ENCODE results near the gene ECE1.

ECE1 gene

GRCh38 chr1:21258331-21259134 is 31.7 kb downstream of the ECE1 start:
- TF ChIP-seq CTCF (conservative IDR thresholded peaks at IDR 0.05; ENCODE audit: low read length) (no peak), EZH2phosphoT487 (IDR thresholded peaks at IDR 0.05; ENCODE audit: borderline replicate concordance) (no peak)
- Histone ChIP-seq H3K79me2 (ENCODE audit: insufficient read depth, low read length) (no peaks in the 10 kb centered on the region), H3K9me2 (replicated peaks; ENCODE audit: low read depth, low read length) (no peaks in the 10 kb centered on the region), H3K4me3 (ENCODE audit: low read length, poor library complexity, severe bottlenecking) (no peak overlapping the region), H3K4me2 (ENCODE audit: low read depth, low read length, poor library complexity, severe bottlenecking) (no peak overlapping the region), H3K36me3 (ENCODE audit: insufficient read depth, low read length) (no peaks in the 10 kb centered on the region), H4K20me1 (ENCODE audit: insufficient read depth, low read length, poor library complexity, severe bottlenecking) (no peaks in the 10 kb centered on the region), H2AFZ (ENCODE audit: low read length) (no peak overlapping the region), H3K27me3 (ENCODE audit: insufficient read depth, low read length, poor library complexity, severe bottlenecking) (no peaks in the 10 kb centered on the region), H3K9me3 (ENCODE audit: insufficient read depth, low read depth, low read length) (no peaks in the 10 kb centered on the region), H3F3A (ENCODE audit: low read depth) (no peaks in the 10 kb centered on the region), H3K4me1 (ENCODE audit: insufficient read depth, low read length, poor library complexity, severe bottlenecking) (peaks cover 3% of the 10 kb centered on the region), H3K9ac (ENCODE audit: low read depth, low read length, poor library complexity, severe bottlenecking) (no peak overlapping the region)

GRCh38 chr1:21257431-21258135 is 32.7 kb downstream of the ECE1 start:
- Histone ChIP-seq H2AFZ (ENCODE audit: low read length) (no peak overlapping the region), H3K79me2 (ENCODE audit: insufficient read depth, low read length) (no peaks in the 10 kb centered on the region), H3K9me3 (ENCODE audit: insufficient read depth, low read depth, low read length) (no peaks in the 10 kb centered on the region), H3K36me3 (ENCODE audit: insufficient read depth, low read length) (no peaks in the 10 kb centered on the region), H3K9me2 (replicated peaks; ENCODE audit: low read depth, low read length) (no peaks in the 10 kb centered on the region), H3F3A (ENCODE audit: low read depth) (no peaks in the 10 kb centered on the region), H3K4me2 (ENCODE audit: low read depth, low read length, poor library complexity, severe bottlenecking) (no peak overlapping the region), H3K27me3 (ENCODE audit: insufficient read depth, low read length, poor library complexity, severe bottlenecking) (no peaks in the 10 kb centered on the region), H3K9ac (ENCODE audit: low read depth, low read length, poor library complexity, severe bottlenecking) (no peak overlapping the region), H4K20me1 (ENCODE audit: insufficient read depth, low read length, poor library complexity, severe bottlenecking) (no peaks in the 10 kb centered on the region), H3K4me1 (ENCODE audit: insufficient read depth, low read length, poor library complexity, severe bottlenecking) (peaks cover 3% of the 10 kb centered on the region), H3K4me3 (ENCODE audit: low read length, poor library complexity, severe bottlenecking) (no peak overlapping the region)
- TF ChIP-seq EZH2phosphoT487 (IDR thresholded peaks at IDR 0.05; ENCODE audit: borderline replicate concordance), result no peak
- no peak for TF ChIP-seq CTCF (conservative IDR thresholded peaks at IDR 0.05; ENCODE audit: low read length)

- Histone ChIP-seq H3K9ac (ENCODE audit: low read depth, low read length, poor library complexity, severe bottlenecking) (no peak overlapping the region), H3K4me3 (ENCODE audit: low read length, poor library complexity, severe bottlenecking) (no peak overlapping the region), H3K79me2 (ENCODE audit: insufficient read depth, low read length) (no peaks in the 10 kb centered on the region), H3K4me2 (ENCODE audit: low read depth, low read length, poor library complexity, severe bottlenecking) (no peak overlapping the region), H3K27me3 (ENCODE audit: insufficient read depth, low read length, poor library complexity, severe bottlenecking) (no peaks in the 10 kb centered on the region), H3K9me3 (ENCODE audit: insufficient read depth, low read depth, low read length) (no peaks in the 10 kb centered on the region), H3K4me1 (ENCODE audit: insufficient read depth, low read length, poor library complexity, severe bottlenecking) (peaks cover under 1% of the 10 kb centered on the region), H2AFZ (ENCODE audit: low read length) (no peak overlapping the region), H4K20me1 (ENCODE audit: insufficient read depth, low read length, poor library complexity, severe bottlenecking) (no peaks in the 10 kb centered on the region), H3F3A (ENCODE audit: low read depth) (no peaks in the 10 kb centered on the region), H3K36me3 (ENCODE audit: insufficient read depth, low read length) (no peaks in the 10 kb centered on the region), H3K9me2 (replicated peaks; ENCODE audit: low read depth, low read length) (no peaks in the 10 kb centered on the region)
- TF ChIP-seq EZH2phosphoT487 (IDR thresholded peaks at IDR 0.05; ENCODE audit: borderline replicate concordance) (no peak), CTCF (conservative IDR thresholded peaks at IDR 0.05; ENCODE audit: low read length) (no peak)
Observed at GRCh38 chr1:21256776-21257175, 33.5 kb downstream of the ECE1 start.
